Endodermal cell (in vitro differentiated cells): ENCODE measurements around the gene KATNBL1. TPM values are rescaled to one million over a fixed set of nuclear protein-coding genes. Genes with fewer than 3 reads are reported as not detected.
"Not testable (repeated sequence)": the region's sequence is repeated elsewhere in the genome, so short reads cannot be mapped to it uniquely, and the experiment has no call there.

ENCODE experiments used
- DNase-seq: peaks from one replicate; pipeline ENCODE4 v3.0.0-alpha.2; 2017
- H3K27ac ChIP-seq: 2 replicates; pipeline ENCODE4 v1.5.1; 2013; ENCODE audit warnings: mild to moderate bottlenecking, low read depth, low read length, moderate library complexity
- H3K27me3 ChIP-seq: 2 replicates; pipeline ENCODE4 v1.6.1; 2013; ENCODE audit warnings: mild to moderate bottlenecking, low read length, moderate library complexity; ENCODE audit not compliant: insufficient read depth, control insufficient read depth, poor library complexity, severe bottlenecking
- H3K36me3 ChIP-seq: 2 replicates; pipeline ENCODE4 v1.7.0; 2013; ENCODE audit warnings: mild to moderate bottlenecking, low read length, moderate library complexity; ENCODE audit not compliant: control insufficient read depth, insufficient read depth
- H3K4me1 ChIP-seq: one replicate; pipeline ENCODE4 v1.7.0; 2013; ENCODE audit warnings: low read length; ENCODE audit not compliant: control insufficient read depth, insufficient read depth
- H3K4me3 ChIP-seq: 2 replicates; pipeline ENCODE4 v1.5.1; 2013; ENCODE audit warnings: mild to moderate bottlenecking, low read length, moderate library complexity
- H3K9ac ChIP-seq: 2 replicates; pipeline ENCODE4 v1.6.1; 2013; ENCODE audit warnings: mild to moderate bottlenecking, low read length, moderate library complexity; ENCODE audit not compliant: poor library complexity, severe bottlenecking; ENCODE audit errors: extremely low read depth
- H3K9me3 ChIP-seq: 2 replicates; pipeline ENCODE4 v1.6.1; 2013; ENCODE audit warnings: mild to moderate bottlenecking, low read length, moderate library complexity; ENCODE audit not compliant: control insufficient read depth
- H3K27ac Mint-ChIP-seq: 2 replicates; pipeline ENCODE4 v1.8.0; 2020; ENCODE audit warnings: mixed read lengths
- H3K27me3 Mint-ChIP-seq: 2 replicates; pipeline ENCODE4 v1.8.0; 2021; ENCODE audit warnings: mild to moderate bottlenecking, mixed read lengths; ENCODE audit not compliant: insufficient read depth
- H3K36me3 Mint-ChIP-seq: 2 replicates; pipeline ENCODE4 v1.8.0; 2020; ENCODE audit warnings: low read depth, mixed read lengths
- H3K4me1 Mint-ChIP-seq: 2 replicates; pipeline ENCODE4 v1.8.0; 2020; ENCODE audit warnings: mixed read lengths
- H3K4me3 Mint-ChIP-seq: 2 replicates; pipeline ENCODE4 v1.8.0; 2020; ENCODE audit warnings: mild to moderate bottlenecking, moderate library complexity, mixed read lengths
- H3K9me3 Mint-ChIP-seq: 2 replicates; pipeline ENCODE4 v1.8.0; 2020; ENCODE audit warnings: mild to moderate bottlenecking, mixed read lengths
- CTCF ChIP-seq: fragments of 200-600 bp; sonication (generic); conservative IDR thresholded peaks from 2 replicates; pipeline ENCODE4 v1.5.0; 2021; ENCODE audit warnings: antibody characterized with exemption, mild to moderate bottlenecking
- WGBS, 2 experiments: methylation state at CpG; one replicate each; pipeline versions ENCODE4 v1.1.5 to v1.1.7; 2013; ENCODE audit warnings: missing lambda C conversion rate in 2 of 2, mixed read lengths in 1 of 2; ENCODE audit not compliant: insufficient coverage in 1 of 2, insufficient read length in 1 of 2; 5-methylcytosine and 5-hydroxymethylcytosine counted together
- total RNA-seq, 2 donors: library from RNA; stranded (reverse); fragmentation: NEBNext Ultra II Directional in 1 of 2; extraction: Animal tissue kit (Norgen Biotek cat#: 25700) in 1 of 2; gene quantifications; 2 replicates in 1 of 2; 3 replicates in 1 of 2; pipeline ENCODE4 v1.2.1, GENCODE V29; 2021

The KATNBL1 gene
- total RNA-seq, 2 donors from 2014 or later = 54.3 to 71.8 TPM

- H3K27ac ChIP-seq = no peak overlapping the region
Observed at GRCh38 chr15:34125945-34126344, 84.0 kb downstream of the KATNBL1 start.

GRCh38 chr15:34124651-34125050 lies 85.2 kb downstream of the KATNBL1 start:
- WGBS, 2 experiments = 96% methylated on average over 3 to 4 of the region's 4 CpGs
- DNase-seq = no peak
- no peaks in the 10 kb centered on the region for H3K27me3 ChIP-seq
- no peaks in the 10 kb centered on the region for H3K27me3 Mint-ChIP-seq
- no peaks in the 10 kb centered on the region for H3K36me3 Mint-ChIP-seq
- H3K36me3 ChIP-seq = no peaks in the 10 kb centered on the region
- H3K27ac ChIP-seq = no peak overlapping the region
- H3K4me1 Mint-ChIP-seq = no peaks in the 10 kb centered on the region
- H3K27ac Mint-ChIP-seq = no peak overlapping the region
- H3K9me3 ChIP-seq = peaks cover 4% of the 10 kb centered on the region
- H3K4me3 ChIP-seq = no peak overlapping the region
- peaks cover 7% of the 10 kb centered on the region for H3K9me3 Mint-ChIP-seq
- no peak overlapping the region for H3K9ac ChIP-seq
- H3K4me3 Mint-ChIP-seq = no peak overlapping the region
- no peaks in the 10 kb centered on the region for H3K4me1 ChIP-seq
- TF ChIP-seq CTCF = no peak

More at GRCh38 chr15:34125945-34126344, 84.0 kb downstream of the KATNBL1 start:
- H3K36me3 Mint-ChIP-seq = no peaks in the 10 kb centered on the region
- no peaks in the 10 kb centered on the region for H3K4me1 ChIP-seq
- H3K27me3 ChIP-seq = no peaks in the 10 kb centered on the region
- H3K27me3 Mint-ChIP-seq = no peaks in the 10 kb centered on the region
- no peaks in the 10 kb centered on the region for H3K4me1 Mint-ChIP-seq
- TF ChIP-seq CTCF = no peak
- H3K9ac ChIP-seq = no peak overlapping the region
- 60% methylated on average over 1 of the region's 1 CpG; no CpG with 5 or more reads in 1 of the 2 experiments for WGBS, 2 experiments
- DNase-seq = no peak
- H3K4me3 ChIP-seq = no peak overlapping the region
- H3K27ac Mint-ChIP-seq = no peak overlapping the region
- H3K9me3 ChIP-seq = peaks cover 4% of the 10 kb centered on the region
- H3K9me3 Mint-ChIP-seq = peaks cover 7% of the 10 kb centered on the region
- no peak overlapping the region for H3K4me3 Mint-ChIP-seq
- H3K36me3 ChIP-seq = no peaks in the 10 kb centered on the region

GRCh38 chr15:34122771-34123183 lies 87.1 kb downstream of the KATNBL1 start:
- Mint-ChIP-seq H3K4me1 (no peaks in the 10 kb centered on the region), H3K27me3 (no peaks in the 10 kb centered on the region), H3K9me3 (peaks cover 7% of the 10 kb centered on the region), H3K27ac (no peak overlapping the region), H3K36me3 (no peaks in the 10 kb centered on the region), H3K4me3 (no peak overlapping the region)
- Histone ChIP-seq H3K4me1 (no peaks in the 10 kb centered on the region), H3K36me3 (no peaks in the 10 kb centered on the region), H3K4me3 (no peak overlapping the region), H3K9me3 (peaks cover 4% of the 10 kb centered on the region), H3K27ac (no peak overlapping the region), H3K9ac (no peak overlapping the region), H3K27me3 (no peaks in the 10 kb centered on the region)
- DNase-seq = no peak
- 88 to 96% methylated on average over 4 to 6 of the region's 6 CpGs for WGBS, 2 experiments
- no peak for TF ChIP-seq CTCF

GRCh38 chr15:34121786-34122185 lies 88.1 kb downstream of the KATNBL1 start:
- not testable (repeated sequence) for H3K9ac ChIP-seq

GRCh38 chr15:34120420-34120819 lies 89.5 kb downstream of the KATNBL1 start:
- H3K4me3 Mint-ChIP-seq, H3K27ac ChIP-seq, H3K27me3 ChIP-seq, H3K4me1 Mint-ChIP-seq, H3K36me3 Mint-ChIP-seq, H3K27ac Mint-ChIP-seq, H3K4me3 ChIP-seq, H3K9ac ChIP-seq, DNase-seq, H3K9me3 Mint-ChIP-seq, H3K36me3 ChIP-seq, H3K9me3 ChIP-seq, H3K27me3 Mint-ChIP-seq, H3K4me1 ChIP-seq: not testable (repeated sequence)
- 92% methylated on average over 2 of the region's 2 CpGs; no CpG with 5 or more reads in 1 of the 2 experiments for WGBS, 2 experiments

More at GRCh38 chr15:34121786-34122185, 88.1 kb downstream of the KATNBL1 start:
- DNase-seq, H3K27ac ChIP-seq, H3K4me3 ChIP-seq, H3K9me3 Mint-ChIP-seq, H3K4me3 Mint-ChIP-seq, H3K27me3 ChIP-seq, H3K36me3 ChIP-seq, H3K36me3 Mint-ChIP-seq, H3K27me3 Mint-ChIP-seq, H3K9me3 ChIP-seq, H3K4me1 Mint-ChIP-seq, H3K27ac Mint-ChIP-seq, H3K4me1 ChIP-seq: not testable (repeated sequence)
- 81 to 87% methylated on average over 8 to 12 of the region's 12 CpGs for WGBS, 2 experiments
